Middle frontal gyrus (tissue), 1 donor: ENCODE data around the gene METTL26.

Source experiments
- DNase-seq: peaks from one replicate; pipeline ENCODE4 v3.0.0-alpha.2; 2015; ENCODE audit warnings: low spot score; ENCODE audit errors: extremely low spot score

METTL26 gene

DNA sequence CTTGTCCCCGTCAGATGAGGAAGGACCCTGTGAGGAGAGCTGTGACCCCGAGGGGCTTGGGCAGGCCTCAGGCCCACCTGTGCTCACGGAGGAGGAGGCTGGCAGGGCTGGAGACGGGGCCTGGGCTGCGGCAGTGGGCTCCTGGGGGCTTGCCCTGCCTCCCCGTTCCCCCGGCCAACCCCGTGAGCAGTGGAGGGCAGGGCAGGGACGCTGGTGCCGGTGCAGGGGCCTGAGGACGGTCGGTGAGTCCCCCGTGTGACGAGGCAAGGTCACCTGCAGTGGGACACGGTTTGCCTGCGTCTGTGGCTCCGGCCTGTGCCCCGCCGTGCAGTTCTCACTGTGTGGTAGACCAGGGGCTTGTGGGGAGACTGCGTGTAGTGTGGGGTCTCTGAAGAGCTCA, 23.5 kb upstream of the METTL26 start:
- DNase-seq: no peak

DNA sequence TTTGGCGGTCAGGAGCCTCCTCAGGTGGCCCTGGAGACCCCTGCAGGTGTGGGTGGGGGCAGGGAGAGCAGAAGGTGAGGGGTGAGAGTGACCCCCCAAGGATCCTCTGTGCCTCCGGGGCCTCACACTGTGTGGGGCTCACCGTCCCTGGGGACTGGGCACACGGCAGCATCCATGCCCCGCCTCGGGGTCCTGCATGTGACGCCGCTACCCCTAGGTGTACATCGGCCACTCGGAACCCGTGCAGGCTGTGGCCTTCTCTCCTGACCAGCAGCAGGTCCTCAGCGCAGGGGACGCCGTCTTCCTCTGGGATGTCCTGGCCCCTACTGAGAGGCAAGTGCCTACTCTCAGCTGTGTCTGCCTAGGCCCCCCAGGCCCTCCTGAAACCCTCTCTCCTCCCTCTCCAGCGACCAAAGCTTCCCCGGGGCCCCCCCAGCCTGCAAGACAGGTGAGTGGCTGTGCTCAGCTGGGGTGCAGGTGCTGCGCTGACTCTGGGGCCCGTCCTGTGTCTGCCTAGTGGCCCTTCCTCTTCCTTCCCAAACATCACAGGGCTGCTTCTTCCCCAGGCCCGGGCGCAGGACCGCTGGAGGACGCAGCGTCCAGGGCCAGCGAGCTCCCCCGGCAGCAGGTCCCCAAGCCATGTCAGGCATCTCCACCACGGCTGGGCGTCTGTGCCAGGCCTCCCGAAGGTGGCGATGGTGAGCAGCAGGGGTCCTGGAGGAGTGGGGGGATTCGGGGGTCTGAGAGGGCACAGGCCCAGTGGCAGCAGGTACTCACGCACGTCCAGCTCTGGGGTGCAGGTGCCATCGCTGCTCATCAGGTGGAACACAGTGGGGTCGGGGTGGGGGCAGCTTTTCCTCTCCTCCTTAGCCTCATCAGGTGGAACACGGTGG, 22.8 kb upstream of the METTL26 start:
- no peak for DNase-seq

DNA sequence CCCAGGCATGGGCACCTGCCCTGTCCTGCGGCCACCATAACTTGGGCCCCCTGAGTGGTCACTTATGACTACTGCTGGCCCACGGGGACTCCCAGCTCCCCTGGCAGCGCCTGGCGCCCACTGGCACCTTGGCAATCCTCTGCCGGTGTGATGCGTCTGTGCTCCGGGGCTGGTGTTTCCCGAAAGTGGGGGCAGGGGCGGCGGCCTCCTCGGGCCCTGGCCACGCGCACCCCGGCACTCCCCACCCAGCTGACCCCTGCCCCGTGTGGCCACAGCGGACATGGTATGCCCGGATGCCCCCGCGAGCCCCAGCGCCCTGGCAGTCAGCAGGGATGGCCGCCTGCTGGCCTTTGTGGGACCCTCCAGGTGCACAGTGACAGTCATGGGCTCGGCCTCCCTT, 21.4 kb upstream of the METTL26 start:
- no peak for DNase-seq

DNA sequence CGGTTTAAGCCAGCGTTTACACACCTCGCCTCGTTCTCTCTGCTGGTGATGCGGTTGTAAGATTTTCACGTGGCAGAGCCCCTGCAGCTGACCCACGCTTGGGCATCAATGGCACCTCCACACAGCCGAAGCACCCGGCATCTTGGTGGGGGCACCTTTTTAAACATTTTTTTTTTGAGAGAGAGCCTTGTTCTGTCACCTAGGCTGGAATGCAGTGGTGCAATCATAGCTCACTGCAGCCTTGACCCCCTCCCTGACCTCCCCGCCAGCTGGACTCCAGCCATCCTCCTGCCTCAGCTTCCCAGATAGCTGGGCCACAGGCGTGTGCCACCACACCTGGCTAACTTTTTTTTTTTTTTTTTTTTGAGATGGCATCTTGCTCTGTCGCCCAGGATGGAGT, 17.9 kb upstream of the METTL26 start:
- DNase-seq: no peak

DNA sequence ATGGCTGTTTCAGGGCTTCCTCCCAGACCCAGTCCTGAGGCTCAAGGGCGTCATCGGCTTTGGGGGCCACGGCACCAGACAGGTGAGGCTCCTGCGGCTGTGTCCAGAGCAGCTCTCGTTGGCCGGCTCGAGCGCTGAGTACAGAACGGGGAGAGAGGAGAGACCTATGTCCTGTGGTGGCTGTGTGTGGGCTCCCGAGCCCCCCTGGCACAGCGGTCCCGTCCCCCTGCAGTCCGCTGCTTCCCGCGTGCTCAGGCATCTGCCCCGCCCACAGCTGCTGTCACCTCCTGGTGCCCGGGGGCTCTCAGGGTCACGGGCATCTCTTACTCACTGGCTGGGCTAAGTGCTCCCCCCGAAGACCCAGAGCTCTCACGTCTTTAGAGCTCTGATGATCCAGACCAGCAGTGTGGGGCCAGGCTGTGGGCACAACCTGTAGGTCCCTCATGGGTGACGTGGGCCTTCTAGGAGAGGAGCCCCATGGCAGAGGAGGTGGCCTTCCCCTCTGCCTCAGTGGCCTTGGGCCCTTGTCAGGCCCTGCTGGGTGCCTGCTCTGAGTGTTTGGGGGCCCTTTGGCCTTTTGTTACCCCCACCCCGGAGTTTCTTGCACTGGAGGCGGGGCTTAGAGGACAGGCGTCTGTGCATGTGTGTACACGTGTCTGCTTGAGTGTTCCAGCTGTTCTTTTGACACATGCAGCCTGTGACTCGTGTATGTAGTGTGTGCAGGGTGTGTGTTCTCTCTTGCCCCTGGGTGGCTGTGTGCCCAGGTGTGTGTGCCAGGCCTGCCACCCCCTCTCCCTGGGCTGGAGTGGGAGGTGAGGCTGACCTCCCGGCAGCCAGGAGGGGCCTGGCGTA, 16.6 kb upstream of the METTL26 start:
- no peak for DNase-seq

DNA sequence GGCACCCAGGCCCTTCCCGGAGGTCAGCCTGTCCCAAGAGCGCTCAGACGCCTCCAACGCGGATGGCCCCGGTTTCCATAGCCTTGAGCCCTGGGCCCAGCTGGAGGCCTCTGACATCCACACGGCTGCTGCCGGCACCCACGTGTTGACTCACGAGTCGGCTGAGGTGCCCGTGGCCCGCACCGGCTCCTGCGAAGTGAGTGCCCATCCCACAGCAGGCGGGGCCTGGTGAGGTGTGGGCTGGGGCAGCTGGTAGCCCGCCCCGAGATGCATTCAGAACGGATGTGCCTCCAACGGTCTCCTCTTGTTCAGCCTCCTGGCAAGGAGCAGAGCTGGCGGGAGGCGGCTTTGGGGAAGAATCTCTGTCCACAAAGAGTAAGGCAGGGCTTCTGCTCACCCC, 15.7 kb upstream of the METTL26 start:
- DNase-seq: no peak

DNA sequence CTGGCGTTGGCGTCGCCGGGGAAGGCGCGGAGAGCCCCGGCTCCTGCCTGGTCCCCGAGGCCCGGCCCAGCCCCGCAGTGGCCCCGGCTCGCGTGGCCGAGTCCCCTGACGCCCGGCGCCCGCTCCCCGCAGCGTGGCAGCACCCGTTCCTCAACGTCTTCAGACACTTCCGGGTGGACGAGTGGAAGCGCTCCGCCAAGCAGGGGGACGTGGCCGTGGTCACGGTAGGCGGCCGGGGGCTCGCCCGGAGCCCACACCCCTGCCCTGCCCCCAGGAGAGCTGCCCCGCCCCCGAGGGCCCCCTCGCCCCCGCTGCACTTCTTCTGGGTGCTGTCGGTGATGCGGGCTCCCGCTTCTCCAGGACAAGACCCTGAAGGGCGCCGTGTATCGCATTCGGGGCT, 13.5 kb upstream of the METTL26 start:
- DNase-seq: no peak

DNA sequence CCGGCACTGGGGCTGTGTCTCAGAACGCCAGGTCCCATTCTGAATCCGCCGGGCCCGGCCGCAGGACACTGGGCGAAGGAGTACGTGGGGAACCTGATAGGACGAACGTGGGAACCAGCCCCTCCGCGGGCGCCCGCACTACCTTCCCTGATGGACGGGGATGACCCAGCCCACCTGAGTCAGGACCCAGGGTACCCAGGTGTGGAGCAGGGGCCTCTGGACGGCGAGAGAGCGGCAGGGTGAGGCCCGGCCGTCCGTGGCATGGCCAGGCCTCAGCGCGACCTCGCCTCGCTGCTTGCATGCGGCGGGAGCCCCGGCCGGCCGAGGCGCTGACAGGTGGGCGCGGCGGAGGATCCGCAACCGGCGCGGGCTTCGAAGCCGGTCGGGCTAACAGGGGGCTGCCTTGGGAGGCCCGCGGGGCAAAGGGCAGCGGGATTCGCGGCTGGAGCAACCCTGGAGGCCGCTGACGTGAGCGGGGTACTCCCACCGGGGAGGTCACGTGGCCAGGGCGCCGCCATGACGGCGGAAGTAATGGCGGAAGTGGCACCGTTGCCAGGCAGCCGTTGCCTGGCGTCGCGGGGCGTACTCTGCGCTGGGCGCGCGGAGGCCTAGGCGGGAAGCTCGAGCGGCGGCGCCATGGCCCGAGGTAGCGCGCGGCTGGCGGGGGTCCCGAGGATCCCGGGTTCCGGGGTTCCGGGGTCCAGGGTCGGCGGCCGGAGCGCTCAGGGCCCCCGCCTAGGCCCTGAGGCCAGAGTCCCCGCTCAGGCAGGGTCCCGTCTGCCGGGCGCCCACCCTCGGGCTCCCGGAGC, 12.9 kb upstream of the METTL26 start, which contains the start of gene WDR90:
Gene WDR90 (plus strand): TSS at position 585 of the 809 bp plus-strand sequence. CDS start 52 bp downstream, at position 637.
- peak; percentile 93 for DNase-seq

DNA sequence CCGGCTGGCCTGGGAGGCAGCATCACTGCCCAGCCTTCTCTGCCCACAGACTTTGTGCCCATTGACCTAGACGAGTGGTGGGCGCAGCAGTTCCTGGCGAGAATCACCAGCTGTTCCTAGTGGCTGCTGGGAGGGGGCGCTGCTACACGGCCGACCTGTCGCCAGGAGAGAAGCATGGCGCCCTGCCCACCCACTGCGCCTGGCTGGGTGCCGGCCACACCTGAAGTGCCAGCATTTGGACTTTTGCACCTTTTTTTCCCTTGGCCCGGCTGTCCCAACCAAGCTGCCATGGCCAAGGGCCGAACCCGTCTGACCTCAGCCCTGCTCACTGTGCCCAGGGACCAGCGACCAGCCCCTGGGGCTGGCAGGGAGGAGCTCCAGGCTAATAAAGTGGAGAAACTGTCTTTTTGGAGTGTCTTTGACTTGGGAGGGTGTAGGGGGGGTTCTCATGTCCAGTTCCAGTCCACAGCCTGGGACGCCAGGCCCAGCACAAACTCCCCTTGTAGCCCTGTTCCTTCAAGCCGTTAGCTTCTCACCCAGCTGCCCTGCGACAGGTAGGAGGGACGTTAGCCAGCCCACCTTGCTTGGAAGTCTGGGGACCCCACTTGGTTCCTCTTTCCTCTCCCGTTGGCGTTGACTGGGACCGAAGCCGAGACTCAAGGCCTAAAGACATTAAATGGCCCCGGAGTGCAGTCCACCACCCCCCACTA, 12.1 kb upstream of the METTL26 start:
- DNase-seq: no peak

DNA sequence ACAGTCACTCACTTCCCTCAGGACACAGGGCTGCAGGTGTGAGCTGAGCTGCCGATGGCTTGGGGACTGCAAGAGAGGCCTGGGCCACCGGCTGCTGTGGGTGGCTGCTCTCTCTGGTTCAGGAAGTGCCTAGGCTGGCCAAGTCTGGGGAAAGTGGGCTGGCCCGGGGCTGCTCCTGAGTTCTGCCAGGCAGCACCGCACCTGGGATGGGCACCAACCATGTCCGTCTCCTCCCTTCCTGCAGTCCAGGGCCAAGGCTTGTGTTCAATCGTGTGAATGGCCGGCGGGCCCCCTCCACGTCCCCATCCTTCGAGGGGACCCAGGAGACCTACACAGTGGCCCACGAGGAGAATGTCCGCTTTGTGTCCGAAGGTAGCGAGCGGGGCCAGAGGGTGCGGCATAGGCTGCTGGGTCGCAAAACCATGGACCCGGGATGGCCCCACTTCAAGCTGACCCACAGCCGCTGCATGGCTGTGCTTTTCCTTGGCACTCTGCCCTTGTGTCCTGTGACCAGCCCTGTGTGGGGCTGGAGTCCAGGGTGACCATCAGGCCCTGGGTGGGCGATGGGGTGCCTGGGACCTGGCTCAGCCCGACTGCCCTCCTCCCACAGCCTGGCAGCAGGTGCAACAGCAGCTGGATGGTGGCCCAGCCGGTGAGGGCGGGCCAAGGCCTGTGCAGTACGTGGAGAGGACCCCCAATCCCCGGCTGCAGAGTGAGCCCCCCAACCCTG, 11.2 kb upstream of the METTL26 start:
- DNase-seq: no peak

DNA sequence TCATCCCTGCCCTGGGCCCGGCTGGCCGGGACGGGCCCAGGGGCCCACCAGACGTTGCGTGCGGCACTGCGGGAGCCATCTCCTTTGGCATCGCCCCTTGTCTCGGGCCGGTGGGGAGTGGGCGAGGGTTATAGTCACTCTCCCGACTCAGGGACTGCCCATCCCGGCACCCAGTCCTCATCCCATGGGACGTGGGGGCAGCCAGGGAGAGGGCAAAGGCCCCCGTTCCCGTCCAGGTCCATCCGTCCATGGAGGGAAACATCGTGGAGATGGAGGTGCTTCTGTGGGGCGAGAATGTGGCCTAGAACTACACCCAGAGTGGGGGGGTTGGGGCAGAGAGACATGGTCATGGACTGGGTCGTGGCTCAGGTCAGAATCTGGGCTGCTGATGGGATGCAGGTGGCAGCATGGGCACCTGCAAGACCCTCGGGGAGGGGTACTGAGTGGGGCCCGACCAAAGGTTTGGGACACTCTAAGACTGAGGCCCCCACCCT, 10.6 kb upstream of the METTL26 start:
- no peak for DNase-seq

DNA sequence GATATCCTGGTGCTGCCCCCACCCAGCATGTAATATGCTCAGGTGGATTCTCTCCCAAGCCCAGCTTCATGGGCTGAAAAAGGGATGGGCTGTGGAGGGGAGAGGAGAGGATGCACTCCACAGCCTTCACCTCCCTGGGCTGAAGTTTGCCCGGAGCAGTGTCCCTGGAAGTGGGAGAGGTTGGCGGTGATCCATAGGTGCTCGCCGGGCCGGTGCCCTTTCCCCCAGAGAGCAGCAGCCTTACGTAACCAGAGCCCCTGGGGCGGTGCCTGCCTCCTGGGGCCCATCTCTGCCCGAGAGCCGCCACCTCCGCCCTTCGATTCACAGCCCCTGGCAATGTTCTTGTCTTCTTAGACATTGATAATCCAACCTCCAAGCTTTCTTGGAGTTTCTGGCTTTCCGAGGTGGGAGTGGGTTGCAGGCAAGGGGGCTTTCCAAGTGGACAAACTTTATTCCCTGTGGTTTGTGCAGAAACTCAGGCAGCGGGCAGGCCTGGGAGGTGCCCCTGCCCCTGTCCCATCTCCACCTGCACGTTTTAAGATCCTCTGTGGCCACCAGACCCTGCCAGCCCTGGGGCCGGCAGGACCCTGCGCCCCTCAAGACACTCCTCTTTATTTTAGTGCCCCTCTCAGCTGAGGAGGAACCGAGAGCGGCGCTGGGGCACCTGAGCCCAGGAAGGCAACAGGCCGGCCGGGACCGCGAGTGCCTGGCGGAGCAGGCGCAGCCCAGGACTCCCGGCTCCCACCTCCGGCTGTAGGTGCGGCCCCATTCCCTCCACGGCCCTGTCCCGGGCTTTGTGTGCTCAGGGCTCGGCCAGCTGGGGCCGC, 10.0 kb upstream of the METTL26 start:
- DNase-seq: no peak

DNA sequence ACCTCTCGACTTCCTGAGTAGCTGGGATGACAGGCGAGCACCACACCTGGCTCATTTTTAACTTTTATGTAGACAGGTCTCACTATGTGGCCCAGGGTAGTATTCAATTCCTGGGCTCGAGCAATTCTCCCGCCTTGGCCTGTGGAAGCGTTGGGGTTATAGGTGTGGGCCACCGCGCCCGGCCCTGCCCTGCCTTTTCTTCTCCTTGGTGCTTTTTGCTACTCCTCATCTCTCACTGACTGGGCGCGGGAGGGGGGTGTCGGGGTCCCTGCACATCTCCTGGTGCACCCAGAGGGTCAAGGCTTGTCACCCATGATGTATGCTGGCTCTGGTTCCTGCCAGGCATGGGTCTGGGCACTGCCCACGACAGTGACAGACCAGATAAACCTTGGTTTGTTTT, 8.5 kb upstream of the METTL26 start:
- no peak for DNase-seq

DNA sequence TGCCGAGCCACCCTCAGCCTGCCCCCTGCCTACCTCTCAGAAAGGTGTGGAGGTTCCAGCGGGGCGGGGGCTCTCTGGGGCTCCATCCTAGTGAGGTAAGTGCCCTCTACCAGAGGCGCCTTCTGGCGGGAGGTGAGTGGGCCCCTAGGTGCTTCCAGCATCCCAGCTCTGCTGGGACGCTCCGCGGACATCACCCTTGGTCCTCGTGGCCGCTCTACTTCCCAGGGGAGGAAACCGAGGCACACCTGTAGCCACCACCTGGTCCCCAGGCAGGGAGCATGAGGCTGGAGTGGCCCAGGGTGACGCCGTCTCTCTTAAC, 6.9 kb upstream of the METTL26 start:
- DNase-seq: no peak

DNA sequence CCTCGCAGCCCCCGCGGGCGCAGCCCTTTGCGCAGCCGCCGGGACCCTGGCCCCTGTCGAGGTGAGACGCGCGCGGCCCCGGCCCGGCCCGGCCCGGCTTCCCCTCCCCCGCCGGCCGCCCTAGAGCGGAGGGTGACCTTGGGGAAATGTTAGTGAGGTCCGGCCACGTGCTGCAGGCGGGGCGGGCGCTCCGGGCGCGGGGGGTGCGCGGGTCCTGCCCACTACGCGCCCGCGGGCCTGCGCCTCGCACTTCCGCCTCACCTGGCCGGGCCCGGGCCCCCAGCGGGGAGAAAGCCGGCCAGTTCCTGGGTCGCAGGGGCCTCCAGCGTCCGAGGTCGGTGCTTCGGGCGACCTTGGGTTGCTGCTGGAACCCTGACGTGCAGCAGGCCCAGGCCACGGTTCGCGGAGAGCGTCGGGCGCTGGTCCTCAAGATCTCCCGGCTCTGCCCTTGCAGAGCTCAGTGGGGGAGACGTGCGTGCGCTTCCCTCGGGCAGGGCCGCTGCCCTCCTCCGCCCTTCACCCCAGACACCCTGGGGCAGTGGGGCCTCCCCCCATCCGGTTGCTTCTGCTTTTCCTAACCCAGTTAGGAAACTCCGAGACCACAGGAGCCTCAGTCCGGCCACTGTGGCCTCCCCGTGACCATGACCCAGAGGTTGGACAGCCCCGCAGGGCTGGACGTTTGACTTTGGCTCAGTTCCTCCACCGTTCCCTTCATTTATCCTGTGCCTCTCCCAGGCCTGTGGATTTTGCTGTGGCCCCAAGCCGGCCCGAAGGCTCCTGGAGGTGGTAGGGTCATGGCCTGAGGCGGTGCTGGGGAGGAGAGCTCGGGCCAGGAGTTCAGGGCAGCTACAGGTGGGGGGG, 6.3 kb upstream of the METTL26 start:
- DNase-seq: no peak

DNA sequence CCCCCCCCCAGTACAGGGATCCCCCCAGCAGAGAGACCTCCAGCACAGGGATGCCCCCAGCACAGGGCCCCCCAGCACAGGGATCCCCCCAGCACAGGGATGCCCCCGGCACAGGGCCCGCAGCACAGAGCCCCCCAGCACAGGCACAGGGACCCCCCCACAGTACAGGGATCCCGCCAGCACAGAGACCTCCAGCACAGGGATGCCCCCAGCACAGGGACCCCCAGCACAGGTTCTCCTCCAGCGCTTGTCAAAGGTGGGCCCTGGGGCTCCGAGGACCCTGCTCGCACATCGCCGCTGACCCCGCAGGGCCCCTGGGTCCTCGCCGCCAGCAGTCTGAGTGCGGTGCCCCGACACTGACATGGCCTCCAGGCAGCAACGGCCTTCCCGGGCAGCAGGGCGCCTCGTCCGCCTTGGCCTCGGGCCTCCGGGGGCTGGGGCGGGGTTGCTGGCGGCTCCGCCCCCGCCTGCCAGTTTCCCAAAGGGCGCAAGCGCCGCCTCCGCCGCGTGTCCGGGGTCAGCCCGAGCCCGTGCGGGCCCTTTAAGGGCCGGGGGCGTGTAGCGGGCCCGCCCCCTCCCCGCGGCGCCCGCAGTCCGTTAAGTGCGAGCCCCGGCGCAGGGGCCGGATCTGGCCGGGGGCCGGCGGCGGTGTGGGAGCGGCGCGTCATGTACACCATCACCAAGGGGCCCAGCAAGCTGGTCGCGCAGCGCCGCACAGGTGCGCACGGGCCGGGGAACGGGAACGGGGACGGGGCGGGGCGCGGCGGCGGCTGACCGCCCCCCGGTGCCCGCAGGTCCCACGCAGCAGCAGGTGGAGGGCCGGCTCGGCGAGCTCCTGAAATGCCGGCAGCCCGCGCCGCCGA, 5.5 kb upstream of the METTL26 start, which contains the start of gene MCRIP2:
Gene MCRIP2 (plus strand): TSS at position 503 of the 863 bp plus-strand sequence. CDS start 164 bp downstream, at position 667.
- DNase-seq: peak; percentile 47

DNA sequence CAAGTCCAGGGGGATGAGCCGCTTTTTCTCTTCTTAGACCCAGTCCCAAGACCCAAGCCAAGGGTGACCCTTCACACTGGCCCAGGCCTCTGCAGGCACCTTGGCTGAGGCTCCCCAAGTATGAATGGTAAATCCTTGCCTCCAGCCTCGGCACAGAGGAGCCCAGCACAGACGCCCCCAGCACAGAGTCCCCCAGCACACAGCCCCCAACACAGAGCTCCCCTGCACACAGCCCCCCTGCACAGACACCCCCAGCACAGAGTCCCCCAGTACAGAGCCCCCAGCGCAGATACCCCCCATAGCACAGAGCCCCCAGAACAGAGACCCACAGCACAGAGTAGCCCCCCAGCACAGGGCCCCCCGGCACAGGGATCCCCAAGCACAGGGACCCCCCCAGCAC, 4.5 kb upstream of the METTL26 start:
- DNase-seq: no peak
